GM10266 (cell line): Measurements from ENCODE around the gene CFAP100.

Experiments used
- DNase-seq: peaks from one replicate; pipeline ENCODE4 v3.0.0; 2012; ENCODE audit errors: extremely low spot score
- CTCF ChIP-seq: IDR thresholded peaks from 2 replicates; pipeline ENCODE4 v1.5.1; 2012; ENCODE audit warnings: mild to moderate bottlenecking, low read depth; ENCODE audit not compliant: control insufficient read depth, insufficient read depth; ENCODE audit errors: missing control alignments

The CFAP100 gene

GRCh38 chr3:126358038-126358815 is 36.5 kb upstream of the CFAP100 start:
- DNase-seq = no peak
- TF ChIP-seq CTCF = no peak

GRCh38 chr3:126358816-126359181 is 35.9 kb upstream of the CFAP100 start:
- DNase-seq = no peak
- no peak for TF ChIP-seq CTCF

- no peak for DNase-seq
- no peak for TF ChIP-seq CTCF
These were observed 34.5 kb upstream of the CFAP100 start for GRCh38 chr3:126360046-126360713.

- no peak for DNase-seq
- TF ChIP-seq CTCF = no peak
These were observed 34.0 kb upstream of the CFAP100 start for GRCh38 chr3:126360714-126361060.

GRCh38 chr3:126361211-126361610 is 33.5 kb upstream of the CFAP100 start:
- no peak for DNase-seq
- TF ChIP-seq CTCF = no peak

GRCh38 chr3:126364130-126364695 is 30.5 kb upstream of the CFAP100 start:
- DNase-seq = no peak
- no peak for TF ChIP-seq CTCF
